AG04449 (cell line): ENCODE measurements around the gene FREM1.

Experiments used
- CTCF ChIA-PET: fragments of 350-600 bp; formaldehyde crosslinking; extraction: SDS; loops from one replicate; lab custom pipeline; 2021; ENCODE audit warnings: antibody characterized with exemption; lab: Yijun Ruan, JAX
- POLR2A ChIA-PET: fragments of 400-600, 350-600 bp; formaldehyde crosslinking; extraction: SDS; loops from one replicate; lab custom pipeline; 2020; ENCODE audit warnings: antibody characterized with exemption, inconsistent platforms; lab: Yijun Ruan, JAX
- DNase-seq: peaks from one replicate; pipeline ENCODE4 v3.0.0-alpha.2; 2010; ENCODE audit warnings: low read depth, low spot score
- H3K4me3 ChIP-seq: 2 replicates; pipeline ENCODE4 v1.5.1; 2011; ENCODE audit warnings: low read depth, mild to moderate bottlenecking, control low read depth, low read length
- TF ChIP-seq, protein P1 (sequence below): IDR thresholded peaks from one replicate; pipeline ENCODE4 v1.5.1; 2011; ENCODE audit warnings: mild to moderate bottlenecking, moderate library complexity, low read length, control low read depth, inconsistent platforms; ENCODE audit not compliant: insufficient read depth; ENCODE audit errors: missing control alignments

The FREM1 gene

DNA sequence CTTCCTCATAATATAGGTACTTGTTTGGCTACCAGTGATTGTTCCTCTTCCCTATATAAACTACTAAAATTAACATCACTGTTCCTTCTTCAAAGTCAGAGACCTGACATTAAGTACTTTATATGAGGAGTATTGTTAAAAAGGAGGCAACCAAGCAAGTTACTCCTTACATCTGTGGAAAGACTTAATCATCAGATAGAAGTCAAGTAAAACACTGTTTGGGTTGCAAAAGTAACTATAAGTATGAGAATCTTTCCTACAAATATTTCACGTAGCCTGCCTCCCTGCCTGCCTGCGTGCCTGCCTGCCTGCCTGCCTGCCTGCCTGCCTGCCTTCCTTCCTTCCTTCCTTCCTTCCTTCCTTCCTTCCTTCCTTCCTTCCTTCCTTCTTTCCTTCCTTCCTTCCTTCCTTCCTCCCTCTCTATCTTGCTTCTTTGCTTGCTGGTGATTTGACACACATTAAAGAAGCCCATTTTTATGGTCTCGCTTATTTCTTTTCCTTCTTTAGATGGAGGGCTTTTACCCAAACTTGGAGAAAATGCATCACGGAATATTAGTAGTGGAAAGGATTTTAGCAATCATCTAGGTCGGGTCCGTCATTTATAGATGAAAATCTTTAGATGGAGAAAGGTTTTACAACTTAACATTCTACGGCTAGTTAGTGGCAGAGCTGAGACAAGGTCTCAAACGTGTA, 190.9 kb downstream of the FREM1 start:
- ChIA-PET POLR2A (no interaction called here), CTCF (no interaction called here)
- TF ChIP-seq, protein P1, sequence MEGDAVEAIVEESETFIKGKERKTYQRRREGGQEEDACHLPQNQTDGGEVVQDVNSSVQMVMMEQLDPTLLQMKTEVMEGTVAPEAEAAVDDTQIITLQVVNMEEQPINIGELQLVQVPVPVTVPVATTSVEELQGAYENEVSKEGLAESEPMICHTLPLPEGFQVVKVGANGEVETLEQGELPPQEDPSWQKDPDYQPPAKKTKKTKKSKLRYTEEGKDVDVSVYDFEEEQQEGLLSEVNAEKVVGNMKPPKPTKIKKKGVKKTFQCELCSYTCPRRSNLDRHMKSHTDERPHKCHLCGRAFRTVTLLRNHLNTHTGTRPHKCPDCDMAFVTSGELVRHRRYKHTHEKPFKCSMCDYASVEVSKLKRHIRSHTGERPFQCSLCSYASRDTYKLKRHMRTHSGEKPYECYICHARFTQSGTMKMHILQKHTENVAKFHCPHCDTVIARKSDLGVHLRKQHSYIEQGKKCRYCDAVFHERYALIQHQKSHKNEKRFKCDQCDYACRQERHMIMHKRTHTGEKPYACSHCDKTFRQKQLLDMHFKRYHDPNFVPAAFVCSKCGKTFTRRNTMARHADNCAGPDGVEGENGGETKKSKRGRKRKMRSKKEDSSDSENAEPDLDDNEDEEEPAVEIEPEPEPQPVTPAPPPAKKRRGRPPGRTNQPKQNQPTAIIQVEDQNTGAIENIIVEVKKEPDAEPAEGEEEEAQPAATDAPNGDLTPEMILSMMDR: no peak
- no peak for DNase-seq
- no peak overlapping the region for H3K4me3 ChIP-seq

DNA sequence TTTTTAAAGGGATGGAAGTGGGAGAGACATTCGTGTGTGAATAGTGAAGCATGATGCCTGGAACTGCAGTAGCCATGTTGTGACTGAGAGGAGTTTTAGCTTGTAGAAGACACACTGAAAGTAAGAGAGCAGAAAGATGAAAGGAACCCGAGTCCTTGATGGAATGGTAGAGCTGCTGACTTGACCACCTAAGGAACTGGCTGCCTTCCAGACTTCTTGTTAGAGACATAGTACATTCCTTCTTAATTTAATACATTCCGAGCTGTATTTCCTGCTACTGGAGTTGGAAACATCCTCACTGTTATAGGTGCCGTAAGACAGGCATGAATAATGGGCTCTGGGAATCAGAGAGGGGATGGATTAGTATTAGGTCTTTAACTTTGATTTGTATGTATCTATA, 195.1 kb downstream of the FREM1 start:
- DNase-seq: no peak
- ChIA-PET POLR2A (no interaction called here), CTCF (interaction anchor here (1.3 kb wide), 1 partner anchor 52 kb away, joined by 3 read pairs; no protein-coding TSS in a partner anchor)
- TF ChIP-seq, protein P1: no peak
- H3K4me3 ChIP-seq: no peak overlapping the region

DNA sequence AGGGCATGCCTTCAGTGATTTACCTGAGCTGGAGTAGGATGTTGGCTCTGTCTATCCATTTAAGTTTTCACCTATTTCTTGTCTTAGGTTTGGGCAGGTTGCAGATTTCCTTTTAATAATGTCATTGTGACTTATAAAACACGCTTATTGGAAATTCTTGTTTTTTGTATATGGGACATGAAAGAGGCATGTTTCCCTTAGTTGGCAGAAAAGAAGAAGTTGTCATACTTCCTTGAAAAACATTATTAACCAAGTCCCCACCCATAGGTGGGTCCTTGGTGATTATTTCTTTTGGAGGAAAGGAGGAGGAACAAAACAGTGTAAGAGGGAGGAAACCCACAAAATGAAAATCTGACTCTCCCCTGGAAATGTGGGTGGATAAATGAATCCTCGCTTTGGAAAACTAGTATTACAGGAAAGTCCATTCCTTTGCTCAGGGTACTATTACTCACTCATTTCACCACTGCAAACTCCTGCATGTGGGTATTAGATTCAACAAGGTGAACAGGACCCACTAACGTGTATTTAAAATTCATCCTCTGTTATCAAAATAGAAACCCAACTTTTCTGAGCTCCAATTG, 197.0 kb downstream of the FREM1 start:
- CTCF ChIA-PET: no interaction called here
- no peak for DNase-seq
- POLR2A ChIA-PET: no interaction called here
- TF ChIP-seq, protein P1: no peak
- H3K4me3 ChIP-seq: no peak overlapping the region

DNA sequence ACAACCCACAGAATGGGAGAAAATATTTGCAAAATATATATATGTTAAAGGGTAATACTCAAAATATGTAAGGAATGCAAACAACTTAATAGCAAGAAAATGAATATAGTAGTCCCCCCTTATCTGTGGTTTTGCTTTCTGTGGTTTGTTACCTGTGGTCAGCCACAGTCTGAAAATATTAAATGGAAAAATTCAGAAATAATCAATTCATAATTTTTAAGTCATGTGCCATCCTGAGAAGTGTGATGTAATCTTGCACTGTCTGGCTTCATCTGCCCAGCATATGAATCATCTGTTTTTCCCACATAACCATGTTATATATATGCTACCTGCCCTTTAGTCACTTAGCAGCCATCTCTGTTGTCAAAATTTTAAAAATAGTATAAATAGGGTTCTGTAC, 199.4 kb downstream of the FREM1 start:
- TF ChIP-seq, protein P1: no peak
- peak; percentile 26 for DNase-seq
- H3K4me3 ChIP-seq: no peak overlapping the region
- ChIA-PET POLR2A (no interaction called here), CTCF (interaction anchor here (1.5 to 1.6 kb wide), 3 partner anchors 10 to 59 kb away, joined by 3 to 5 read pairs (median 4); no protein-coding TSS in a partner anchor)

DNA sequence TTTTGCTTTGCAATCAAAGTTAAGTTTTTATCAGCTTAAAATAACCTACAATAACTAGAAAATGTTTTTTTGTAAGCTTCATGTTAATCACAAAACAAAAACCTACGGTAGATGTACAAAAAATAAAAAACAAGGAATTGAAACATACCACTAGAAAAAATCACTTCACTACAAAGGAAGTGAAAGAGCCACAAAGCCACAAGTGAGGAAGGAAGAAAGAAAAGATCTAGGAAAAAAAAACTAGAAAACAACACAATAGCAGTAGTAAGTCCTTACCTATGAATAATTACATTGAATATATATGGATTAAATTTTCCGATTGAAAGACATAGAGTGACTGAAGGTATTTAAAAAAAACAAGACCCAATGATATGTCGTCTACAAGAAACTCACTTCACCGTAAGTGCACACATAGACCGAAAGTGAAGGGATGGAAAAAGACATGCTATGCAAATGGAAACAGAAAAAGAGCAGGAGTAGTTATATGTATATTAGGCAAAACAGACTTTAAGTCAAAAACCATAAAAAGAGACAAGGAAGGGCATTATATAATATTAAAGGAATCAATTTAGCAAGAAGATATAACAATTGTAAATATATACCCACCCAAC, 203.6 kb downstream of the FREM1 start:
- H3K4me3 ChIP-seq: no peak overlapping the region
- CTCF ChIA-PET: no interaction called here
- no peak for DNase-seq
- POLR2A ChIA-PET: no interaction called here
- TF ChIP-seq, protein P1: no peak

DNA sequence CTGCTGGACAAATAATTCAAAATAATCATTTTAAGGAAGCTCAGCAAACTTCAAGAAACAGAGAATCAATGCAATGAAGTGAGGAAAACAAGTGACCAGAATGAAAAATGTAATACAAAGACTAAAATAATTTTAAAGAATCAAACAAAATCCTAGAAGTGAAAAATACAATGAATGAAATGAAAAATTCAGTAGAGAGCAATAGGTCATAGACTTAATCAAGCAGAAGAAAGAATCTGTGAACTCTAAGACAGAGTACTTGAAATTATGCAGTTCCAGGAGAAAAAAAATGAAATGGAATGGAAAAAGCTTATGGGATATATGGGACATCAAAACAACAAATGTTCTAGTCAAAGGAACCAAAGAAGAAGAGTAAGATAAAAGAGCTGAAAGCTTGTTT, 205.1 kb downstream of the FREM1 start:
- no peak for DNase-seq
- ChIA-PET CTCF (no interaction called here), POLR2A (no interaction called here)
- H3K4me3 ChIP-seq: no peak overlapping the region
- TF ChIP-seq, protein P1: no peak
